ENCODE data around the gene MMP17.

The MMP17 gene

DNA sequence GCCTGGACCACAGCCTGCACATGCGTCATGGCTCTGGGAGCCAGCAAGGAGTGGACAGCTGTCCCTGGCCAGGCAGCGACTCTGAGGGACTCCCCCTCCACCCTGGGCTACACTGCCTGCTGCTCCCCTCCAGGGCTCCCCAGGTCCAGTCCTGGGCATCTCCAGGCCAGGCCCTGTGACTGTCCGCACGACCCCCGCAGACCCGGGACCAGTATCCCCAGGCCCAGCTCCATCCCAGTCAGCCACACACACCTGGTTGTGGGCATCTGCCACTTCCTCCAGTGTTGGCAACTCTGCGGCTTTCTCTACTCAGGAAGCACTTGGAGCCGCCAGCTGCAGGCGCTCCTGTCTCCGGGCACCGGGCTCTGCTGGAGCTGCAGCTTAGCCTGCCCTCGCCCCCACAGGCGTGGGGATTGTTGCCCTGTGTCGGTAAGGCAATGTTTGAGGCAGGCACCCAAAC lies 68.6 kb downstream of the MMP17 start:
- no peak overlapping the region for H3K27ac ChIP-seq (ENCODE audit: low read depth, low read length)
- no peak overlapping the region for H3K4me3 ChIP-seq (ENCODE audit: low read length)
- H3K36me3 ChIP-seq (ENCODE audit: control insufficient read depth, low read length), result no peaks in the 10 kb centered on the region
- H3K4me1 ChIP-seq (ENCODE audit: control insufficient read depth, low read length), result peaks cover 12% of the 10 kb centered on the region
- H3K4me2 ChIP-seq (ENCODE audit: low read length), result no peak overlapping the region
- H3K27me3 ChIP-seq (ENCODE audit: control insufficient read depth, low read length), result peaks cover 22% of the 10 kb centered on the region
- H3F3A ChIP-seq (ENCODE audit: control insufficient read depth, insufficient read depth), result no peaks in the 10 kb centered on the region
- H4K20me1 ChIP-seq (ENCODE audit: control insufficient read depth, insufficient read depth, low read depth, low read length), result peaks cover 8% of the 10 kb centered on the region; the same call in 1 of the 2 replicates
- H3K9me2 ChIP-seq (replicated peaks; ENCODE audit: control insufficient read depth, low read length), result no peaks in the 10 kb centered on the region
- H3K9me3 ChIP-seq (ENCODE audit: control insufficient read depth, insufficient read depth, low read length), result no peaks in the 10 kb centered on the region
- no peaks in the 10 kb centered on the region for H3K79me2 ChIP-seq (ENCODE audit: control insufficient read depth, low read length)
- TF ChIP-seq, protein P1, sequence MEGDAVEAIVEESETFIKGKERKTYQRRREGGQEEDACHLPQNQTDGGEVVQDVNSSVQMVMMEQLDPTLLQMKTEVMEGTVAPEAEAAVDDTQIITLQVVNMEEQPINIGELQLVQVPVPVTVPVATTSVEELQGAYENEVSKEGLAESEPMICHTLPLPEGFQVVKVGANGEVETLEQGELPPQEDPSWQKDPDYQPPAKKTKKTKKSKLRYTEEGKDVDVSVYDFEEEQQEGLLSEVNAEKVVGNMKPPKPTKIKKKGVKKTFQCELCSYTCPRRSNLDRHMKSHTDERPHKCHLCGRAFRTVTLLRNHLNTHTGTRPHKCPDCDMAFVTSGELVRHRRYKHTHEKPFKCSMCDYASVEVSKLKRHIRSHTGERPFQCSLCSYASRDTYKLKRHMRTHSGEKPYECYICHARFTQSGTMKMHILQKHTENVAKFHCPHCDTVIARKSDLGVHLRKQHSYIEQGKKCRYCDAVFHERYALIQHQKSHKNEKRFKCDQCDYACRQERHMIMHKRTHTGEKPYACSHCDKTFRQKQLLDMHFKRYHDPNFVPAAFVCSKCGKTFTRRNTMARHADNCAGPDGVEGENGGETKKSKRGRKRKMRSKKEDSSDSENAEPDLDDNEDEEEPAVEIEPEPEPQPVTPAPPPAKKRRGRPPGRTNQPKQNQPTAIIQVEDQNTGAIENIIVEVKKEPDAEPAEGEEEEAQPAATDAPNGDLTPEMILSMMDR (IDR thresholded peaks at IDR 0.05; ENCODE audit: low read depth, low read length, poor library complexity, severe bottlenecking), result no peak
- TF ChIP-seq EZH2phosphoT487 (IDR thresholded peaks at IDR 0.05; ENCODE audit: borderline replicate concordance, low read length), result no peak

DNA sequence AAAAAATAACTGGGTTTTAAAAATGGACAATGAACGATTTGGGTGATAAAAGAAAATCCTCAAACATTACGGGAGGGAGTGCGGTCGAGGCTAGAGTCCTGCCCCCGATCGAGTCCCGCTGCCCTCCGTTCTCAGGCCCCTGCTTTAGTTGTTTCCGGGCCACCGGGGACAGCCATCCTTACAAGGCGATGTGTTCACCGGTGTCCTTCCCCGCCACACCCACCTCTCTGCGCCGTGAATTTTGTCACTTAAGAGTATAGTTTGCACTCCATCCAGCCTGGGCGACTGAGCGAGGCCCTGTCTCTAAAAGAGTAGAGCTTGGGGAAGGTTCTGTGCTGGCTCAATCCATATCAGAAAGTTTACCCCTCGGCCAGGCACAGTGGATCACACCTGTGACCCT lies 69.1 kb downstream of the MMP17 start:
- Histone ChIP-seq H4K20me1 (ENCODE audit: control insufficient read depth, insufficient read depth, low read depth, low read length) (peaks cover 8% of the 10 kb centered on the region), H3K79me2 (ENCODE audit: control insufficient read depth, low read length) (no peaks in the 10 kb centered on the region), H3K9me3 (ENCODE audit: control insufficient read depth, insufficient read depth, low read length) (no peaks in the 10 kb centered on the region), H3F3A (ENCODE audit: control insufficient read depth, insufficient read depth) (no peaks in the 10 kb centered on the region), H3K4me2 (ENCODE audit: low read length) (no peak overlapping the region), H3K36me3 (ENCODE audit: control insufficient read depth, low read length) (no peaks in the 10 kb centered on the region), H3K9me2 (replicated peaks; ENCODE audit: control insufficient read depth, low read length) (no peaks in the 10 kb centered on the region), H3K27ac (ENCODE audit: low read depth, low read length) (no peak overlapping the region), H3K27me3 (ENCODE audit: control insufficient read depth, low read length) (peaks cover 22% of the 10 kb centered on the region), H3K4me3 (ENCODE audit: low read length) (no peak overlapping the region), H3K4me1 (ENCODE audit: control insufficient read depth, low read length) (peaks cover 12% of the 10 kb centered on the region)
- no peak for TF ChIP-seq EZH2phosphoT487 (IDR thresholded peaks at IDR 0.05; ENCODE audit: borderline replicate concordance, low read length)
- TF ChIP-seq, protein P1 (IDR thresholded peaks at IDR 0.05; ENCODE audit: low read depth, low read length, poor library complexity, severe bottlenecking), result no peak

DNA sequence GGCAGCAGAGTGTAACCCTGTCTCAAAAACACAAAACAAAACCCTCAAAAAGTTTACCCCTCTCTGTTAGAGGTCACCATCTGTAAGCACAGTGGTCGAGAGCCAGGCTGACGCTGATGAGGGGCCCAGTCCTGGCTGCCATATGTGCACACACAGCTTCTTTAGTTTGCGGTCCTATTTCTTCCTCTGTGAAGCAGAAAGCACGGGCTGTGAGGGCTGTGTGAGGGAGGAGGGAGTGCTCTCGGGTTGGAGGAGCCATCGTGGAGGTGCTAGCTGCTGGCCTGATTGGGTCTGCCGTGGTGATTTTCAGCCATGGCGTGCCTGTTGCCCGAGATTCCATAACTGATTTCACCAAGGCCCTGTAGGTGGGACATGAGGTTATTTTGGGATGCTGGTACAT lies 69.7 kb downstream of the MMP17 start:
- H3K9me2 ChIP-seq (replicated peaks; ENCODE audit: control insufficient read depth, low read length), result no peaks in the 10 kb centered on the region
- H3K4me3 ChIP-seq (ENCODE audit: low read length), result no peak overlapping the region
- peaks cover 8% of the 10 kb centered on the region for H4K20me1 ChIP-seq (ENCODE audit: control insufficient read depth, insufficient read depth, low read depth, low read length)
- no peaks in the 10 kb centered on the region for H3K79me2 ChIP-seq (ENCODE audit: control insufficient read depth, low read length)
- H3K36me3 ChIP-seq (ENCODE audit: control insufficient read depth, low read length), result no peaks in the 10 kb centered on the region
- no peak for TF ChIP-seq EZH2phosphoT487 (IDR thresholded peaks at IDR 0.05; ENCODE audit: borderline replicate concordance, low read length)
- TF ChIP-seq, protein P1 (IDR thresholded peaks at IDR 0.05; ENCODE audit: low read depth, low read length, poor library complexity, severe bottlenecking), result no peak
- H3K27ac ChIP-seq (ENCODE audit: low read depth, low read length), result no peak overlapping the region
- H3K27me3 ChIP-seq (ENCODE audit: control insufficient read depth, low read length), result peaks cover 22% of the 10 kb centered on the region
- H3K9me3 ChIP-seq (ENCODE audit: control insufficient read depth, insufficient read depth, low read length), result no peaks in the 10 kb centered on the region
- H3F3A ChIP-seq (ENCODE audit: control insufficient read depth, insufficient read depth), result no peaks in the 10 kb centered on the region
- H3K4me1 ChIP-seq (ENCODE audit: control insufficient read depth, low read length), result peaks cover 12% of the 10 kb centered on the region
- no peak overlapping the region for H3K4me2 ChIP-seq (ENCODE audit: low read length)
